A172 (cell line): ENCODE data around the gene FBXW7. TPM values are rescaled to one million over a fixed set of nuclear protein-coding genes. Genes with fewer than 3 reads are reported as not detected.
A peak's percentile ranks its signal among the peaks of the same experiment; 100 is the strongest.
"Not testable (repeated sequence)": the region's sequence is repeated elsewhere in the genome, so short reads cannot be mapped to it uniquely, and the experiment has no call there.

Experiments
- DNase-seq: peaks from one replicate; pipeline ENCODE4 v3.0.0-alpha.2; 2015; ENCODE audit warnings: low spot score
- total RNA-seq: library from RNA; depleted of rRNA; stranded (reverse); fragments of >200 nt; shearing (Covaris generic); gene quantifications from 2 replicates; pipeline ENCODE4 v1.2.3, GENCODE V29; 2014

FBXW7 gene
- total RNA-seq, 1 experiment from 2014 or later, result 14.2 TPM

- DNase-seq, result not testable (repeated sequence)
Measured at GRCh38 chr4:152544533-152544932, 8.6 kb upstream of the FBXW7 start.

- no peak for DNase-seq
Measured at GRCh38 chr4:152540941-152541340, 5.0 kb upstream of the FBXW7 start.

GRCh38 chr4:152540293-152540674 is 4.4 kb upstream of the FBXW7 start:
- DNase-seq, result no peak

GRCh38 chr4:152539556-152540292 is 3.8 kb upstream of the FBXW7 start:
- no peak for DNase-seq

GRCh38 chr4:152537881-152538280 is 2.0 kb upstream of the FBXW7 start:
- DNase-seq, result no peak

GRCh38 chr4:152536545-152537182 is 772 bp upstream of the FBXW7 start:
- DNase-seq, result peak; percentile 54

- DNase-seq, result no peak
Measured at GRCh38 chr4:152535360-152535902, 461 bp downstream of the FBXW7 start.

GRCh38 chr4:152534541-152535359 is 1.1 kb downstream of the FBXW7 start:
- no peak for DNase-seq

- no peak for DNase-seq
Measured at GRCh38 chr4:152531479-152531878, 4.4 kb downstream of the FBXW7 start.

GRCh38 chr4:152530600-152530999 is 5.3 kb downstream of the FBXW7 start:
- DNase-seq, result no peak

- no peak for DNase-seq
Measured at GRCh38 chr4:152529880-152530279, 6.0 kb downstream of the FBXW7 start.

- no peak for DNase-seq
Measured at GRCh38 chr4:152528060-152528459, 7.8 kb downstream of the FBXW7 start.

- DNase-seq, result no peak
Measured at GRCh38 chr4:152525878-152526277, 10.0 kb downstream of the FBXW7 start.

- DNase-seq, result no peak
Measured at GRCh38 chr4:152524427-152524826, 11.5 kb downstream of the FBXW7 start.

- no peak for DNase-seq
Measured at GRCh38 chr4:152523731-152524130, 12.2 kb downstream of the FBXW7 start.

- no peak for DNase-seq
Measured at GRCh38 chr4:152522754-152523153, 13.1 kb downstream of the FBXW7 start.

- DNase-seq, result no peak
Measured at GRCh38 chr4:152522245-152522644, 13.6 kb downstream of the FBXW7 start.

- DNase-seq, result no peak
Measured at GRCh38 chr4:152516156-152516555, 19.7 kb downstream of the FBXW7 start.

GRCh38 chr4:152515678-152516077 is 20.2 kb downstream of the FBXW7 start:
- DNase-seq, result peak; percentile 41

- DNase-seq, result no peak
Measured at GRCh38 chr4:152514356-152514755, 21.5 kb downstream of the FBXW7 start.

GRCh38 chr4:152513078-152513477 is 22.8 kb downstream of the FBXW7 start:
- no peak for DNase-seq

- no peak for DNase-seq
Measured at GRCh38 chr4:152512483-152512882, 23.4 kb downstream of the FBXW7 start.
